ENCODE measurements around the gene ELFN2.
"Not testable (repeated sequence)": the region's sequence is repeated elsewhere in the genome, so short reads cannot be mapped to it uniquely, and the experiment has no call there.

Gene ELFN2

DNA sequence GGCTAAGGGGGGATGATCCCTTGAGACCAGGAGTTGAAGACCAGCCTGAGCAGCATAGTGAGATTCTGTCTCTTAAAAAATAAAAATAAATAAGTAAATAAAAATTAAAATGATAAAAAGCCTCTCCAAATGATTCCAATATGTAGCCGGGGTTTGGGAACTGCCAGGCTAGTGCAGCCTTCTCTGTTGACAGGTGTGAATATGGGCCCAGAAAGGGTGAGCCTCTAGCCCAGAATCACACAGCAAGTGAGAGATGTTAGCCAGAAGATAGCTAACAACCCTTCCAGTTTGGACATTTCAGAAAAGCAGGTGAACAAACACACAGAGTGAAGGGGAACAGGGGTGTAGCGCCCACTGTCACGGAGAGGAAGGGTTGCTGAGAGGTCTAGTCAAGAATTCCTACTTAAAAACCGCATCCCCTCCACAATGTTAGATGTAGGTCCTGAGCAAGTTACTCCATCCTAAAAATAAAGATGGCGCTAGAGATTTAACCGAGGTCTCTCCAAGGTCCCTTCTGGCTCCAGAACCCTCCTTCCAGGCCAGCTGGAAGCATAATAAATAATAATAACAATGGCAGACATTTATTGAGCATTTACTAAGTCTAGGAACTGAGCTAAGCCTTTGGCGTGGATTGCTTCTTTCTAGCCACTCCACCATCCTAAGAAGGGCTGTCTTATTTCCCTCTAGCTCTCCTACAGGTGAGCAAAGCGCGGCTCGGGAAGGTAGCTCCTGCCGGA, 93.4 kb downstream of the ELFN2 start:
- no peak overlapping the region for H3K4me3 ChIP-seq (ENCODE audit: control insufficient read depth, low read depth, low read length)
- DNase-seq (ENCODE audit: low read depth), result no peak
- TF ChIP-seq, protein P1, sequence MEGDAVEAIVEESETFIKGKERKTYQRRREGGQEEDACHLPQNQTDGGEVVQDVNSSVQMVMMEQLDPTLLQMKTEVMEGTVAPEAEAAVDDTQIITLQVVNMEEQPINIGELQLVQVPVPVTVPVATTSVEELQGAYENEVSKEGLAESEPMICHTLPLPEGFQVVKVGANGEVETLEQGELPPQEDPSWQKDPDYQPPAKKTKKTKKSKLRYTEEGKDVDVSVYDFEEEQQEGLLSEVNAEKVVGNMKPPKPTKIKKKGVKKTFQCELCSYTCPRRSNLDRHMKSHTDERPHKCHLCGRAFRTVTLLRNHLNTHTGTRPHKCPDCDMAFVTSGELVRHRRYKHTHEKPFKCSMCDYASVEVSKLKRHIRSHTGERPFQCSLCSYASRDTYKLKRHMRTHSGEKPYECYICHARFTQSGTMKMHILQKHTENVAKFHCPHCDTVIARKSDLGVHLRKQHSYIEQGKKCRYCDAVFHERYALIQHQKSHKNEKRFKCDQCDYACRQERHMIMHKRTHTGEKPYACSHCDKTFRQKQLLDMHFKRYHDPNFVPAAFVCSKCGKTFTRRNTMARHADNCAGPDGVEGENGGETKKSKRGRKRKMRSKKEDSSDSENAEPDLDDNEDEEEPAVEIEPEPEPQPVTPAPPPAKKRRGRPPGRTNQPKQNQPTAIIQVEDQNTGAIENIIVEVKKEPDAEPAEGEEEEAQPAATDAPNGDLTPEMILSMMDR (IDR thresholded peaks at IDR 0.05; ENCODE audit: control insufficient read depth, insufficient read depth, low read depth, low read length, missing control alignments), result no peak

GRCh38 chr22:37331856-37332536, 95.3 kb downstream of the ELFN2 start:
- no peak overlapping the region for H3K4me3 ChIP-seq (ENCODE audit: control insufficient read depth, low read depth, low read length)
- TF ChIP-seq, protein P1 (IDR thresholded peaks at IDR 0.05; ENCODE audit: control insufficient read depth, insufficient read depth, low read depth, low read length, missing control alignments), result no peak
- DNase-seq (ENCODE audit: low read depth), result no peak

- TF ChIP-seq, protein P1 (IDR thresholded peaks at IDR 0.05; ENCODE audit: control insufficient read depth, insufficient read depth, low read depth, low read length, missing control alignments), result no peak
- no peak for DNase-seq (ENCODE audit: low read depth)
Measured at GRCh38 chr22:37331034-37331428, 96.2 kb downstream of the ELFN2 start.

GRCh38 chr22:37330200-37331033, 96.9 kb downstream of the ELFN2 start:
- H3K4me3 ChIP-seq (ENCODE audit: control insufficient read depth, low read depth, low read length), result no peak overlapping the region
- peak; percentile 72 for DNase-seq (ENCODE audit: low read depth)

More at GRCh38 chr22:37331034-37331428, 96.2 kb downstream of the ELFN2 start:
- no peak overlapping the region for H3K4me3 ChIP-seq (ENCODE audit: control insufficient read depth, low read depth, low read length)

DNA sequence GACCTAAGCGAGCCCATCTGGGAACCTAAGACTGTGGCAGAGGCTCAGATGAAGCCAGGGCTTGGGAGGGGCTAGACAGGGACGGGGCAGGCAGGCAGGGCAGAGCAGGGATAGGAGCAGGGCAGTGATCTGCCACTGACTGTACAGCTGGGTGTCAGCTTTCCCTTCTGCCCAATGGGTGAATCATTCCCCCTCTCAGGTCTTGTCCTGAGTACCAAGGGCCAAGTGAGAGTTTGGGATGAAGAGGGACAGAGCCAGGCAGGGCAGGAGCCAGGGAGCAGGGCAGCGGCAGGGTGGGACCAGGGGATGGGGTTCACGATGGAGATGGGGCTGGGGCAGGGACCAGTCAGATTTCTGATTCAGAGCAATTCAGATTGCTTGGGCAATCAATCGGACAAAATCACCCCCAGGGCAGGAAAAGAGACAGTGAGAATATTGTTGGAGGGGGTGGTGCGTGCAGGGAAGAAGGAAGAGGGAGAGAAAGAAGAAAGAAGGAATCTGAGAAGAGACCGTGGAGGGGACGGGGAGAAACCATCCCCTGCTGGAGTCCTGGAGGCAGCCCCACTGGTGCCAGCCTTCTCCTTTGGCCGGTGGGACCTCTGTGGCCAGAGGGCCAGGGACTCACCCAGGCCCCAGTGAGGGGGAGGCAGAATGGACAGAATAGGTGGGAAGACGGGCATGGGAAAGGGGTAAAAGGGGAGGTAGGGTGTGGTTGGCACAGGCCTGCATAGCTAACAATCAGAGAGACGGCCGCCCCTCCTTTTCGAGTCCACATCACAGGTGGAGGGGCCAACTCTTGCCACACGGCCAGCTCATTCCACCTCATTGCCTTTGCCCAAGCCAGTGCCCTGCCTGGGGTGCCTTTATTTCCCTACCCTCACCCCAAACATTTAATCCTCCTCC, 97.8 kb downstream of the ELFN2 start:
- H3K4me3 ChIP-seq (ENCODE audit: control insufficient read depth, low read depth, low read length), result no peak overlapping the region
- TF ChIP-seq, protein P1 (IDR thresholded peaks at IDR 0.05; ENCODE audit: control insufficient read depth, insufficient read depth, low read depth, low read length, missing control alignments), result no peak
- no peak for DNase-seq (ENCODE audit: low read depth)

More at GRCh38 chr22:37330200-37331033, 96.9 kb downstream of the ELFN2 start:
- TF ChIP-seq, protein P1 (IDR thresholded peaks at IDR 0.05; ENCODE audit: control insufficient read depth, insufficient read depth, low read depth, low read length, missing control alignments), result peak; percentile 13

DNA sequence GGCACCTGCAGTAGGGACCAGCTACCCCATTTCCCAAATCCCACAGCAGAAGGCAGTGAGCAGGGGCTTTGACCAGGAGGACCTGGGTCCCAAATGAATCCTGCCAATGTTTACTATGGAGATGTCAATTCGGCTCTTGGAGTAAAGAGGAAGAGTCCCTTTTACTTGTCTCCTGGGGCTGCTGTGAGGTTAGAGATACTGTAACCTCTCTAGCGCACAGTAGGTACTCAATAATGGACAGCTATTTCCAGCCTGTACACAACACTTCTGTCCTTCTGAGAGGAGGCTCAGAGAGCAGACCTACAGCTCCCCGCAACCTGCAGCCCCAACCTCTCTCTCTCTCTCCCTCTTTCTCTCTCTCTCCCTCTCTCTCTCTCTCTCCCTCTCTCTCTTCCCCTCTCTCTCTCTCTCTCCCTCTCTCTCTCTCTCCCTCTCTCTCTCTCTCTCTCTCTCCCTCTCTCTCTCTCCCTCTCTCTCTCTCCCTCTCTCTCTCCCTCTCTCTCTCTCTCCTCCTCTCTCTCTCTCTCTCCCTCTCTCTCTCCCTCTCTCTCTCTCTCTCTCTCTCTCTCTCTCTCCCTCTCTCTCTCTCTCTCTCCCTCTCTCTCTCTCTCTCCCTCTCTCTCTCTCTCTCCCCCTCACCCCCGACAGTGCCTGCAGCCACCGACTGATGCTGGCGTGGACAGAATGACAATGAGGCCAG, 98.6 kb downstream of the ELFN2 start:
- not testable (repeated sequence) for H3K4me3 ChIP-seq (ENCODE audit: control insufficient read depth, low read depth, low read length); DNase-seq (ENCODE audit: low read depth)
